ENCODE results near the gene DTX3L. TPM values are rescaled to one million over a fixed set of nuclear protein-coding genes. Genes with fewer than 3 reads are reported as not detected.
A peak's percentile ranks its signal among the peaks of the same experiment; 100 is the strongest.

DTX3L gene
- total and polyA plus RNA-seq, 9 of the 15 experiments (the other 6 are each of a cell fraction or from before 2014, with no cell fraction given): 2.3 to 6.5 (median 3.0) TPM

DNA sequence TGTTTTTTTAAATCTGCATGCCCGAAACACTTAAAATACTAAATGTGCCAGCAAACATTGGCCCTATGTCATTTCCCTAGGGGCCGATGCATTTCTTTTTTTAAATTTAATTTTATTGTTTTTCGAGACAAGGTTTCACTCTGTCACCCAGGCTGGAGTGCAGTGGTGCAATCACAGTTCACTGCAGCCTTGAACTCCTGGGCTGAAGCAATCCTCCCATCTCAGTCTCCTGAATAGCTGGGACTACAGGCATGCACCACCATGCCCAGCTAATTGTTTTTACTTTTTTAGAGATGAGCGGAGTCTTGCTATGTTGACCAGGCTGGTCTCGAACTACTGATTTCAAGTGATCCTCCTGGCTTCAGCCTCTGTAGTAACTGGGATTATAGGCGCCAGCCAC lies 5.5 kb upstream of the DTX3L start (continued):
- TF ChIP-seq NRF1 (conservative IDR thresholded peaks at IDR 0.05 in 1 of 2, IDR thresholded peaks at IDR 0.05 in 1 of 2): no peak

DNA sequence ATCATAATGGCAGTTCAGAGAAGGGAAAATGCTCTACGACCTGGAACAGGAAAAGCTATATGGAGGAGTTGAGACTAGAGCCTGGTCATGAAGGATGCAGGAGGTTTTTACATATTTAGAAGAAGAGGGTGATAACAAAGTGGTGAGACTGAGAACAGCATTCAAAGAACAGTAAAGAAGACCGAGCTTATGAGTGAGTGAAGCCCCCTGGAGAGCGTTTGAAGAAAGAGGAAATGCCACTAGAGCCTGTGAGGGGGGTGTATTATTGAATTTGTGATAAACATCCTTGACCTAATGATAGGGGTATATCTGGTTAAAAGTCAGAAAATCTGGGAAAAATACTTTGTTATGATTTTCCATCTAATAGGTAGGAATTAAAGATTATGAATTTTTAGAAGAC lies 4.2 kb upstream of the DTX3L start:
- Histone ChIP-seq H3K4me2 (ENCODE audit: insufficient read depth, low read length) (no peak overlapping the region), H3K9me1 (ENCODE audit: control insufficient read depth, insufficient read depth, low read length) (no peaks in the 10 kb centered on the region), H3K9me3 (replicated peaks; ENCODE audit: control insufficient read depth, insufficient read depth, low read depth, low read length) (no peaks in the 10 kb centered on the region), H3K9ac (ENCODE audit: insufficient read depth in 1 of 2, low read depth in 2 of 2, low read length in 2 of 2) (no peak overlapping the region), H4K20me1 (replicated peaks; ENCODE audit: control insufficient read depth, insufficient read depth, low read length) (no peaks in the 10 kb centered on the region), H3K4me1 (replicated peaks in 1 of 2; ENCODE audit: control insufficient read depth in 2 of 2, insufficient read depth in 2 of 2, low read length in 2 of 2) (peaks cover 8% of the 10 kb centered on the region in 2 experiments; a peak in 4 of 5 replicates), H3K36me3 (ENCODE audit: control insufficient read depth, insufficient read depth, low read length) (no peaks in the 10 kb centered on the region), H2AFZ (ENCODE audit: low read depth, low read length) (no peak overlapping the region), H3K27ac (ENCODE audit: extremely low read depth, low read depth, low read length) (no peak overlapping the region), H3K4me3 (no peak overlapping the region), H3K27me3 (ENCODE audit: control insufficient read depth in 2 of 2, insufficient read depth in 2 of 2, low read length in 2 of 2) (no peaks in the 10 kb centered on the region), H3K79me2 (ENCODE audit: control insufficient read depth, insufficient read depth, low read length) (peaks cover 9% of the 10 kb centered on the region; the same call in 2 of the 3 replicates)
- intact Hi-C loops (cut with micrococcal nuclease): loop anchor here (1.0 to 10.0 kb wide), 5 partner anchors 105 to 465 kb away; partner anchors contain the start of gene SEMA5B
- in situ Hi-C loops (cut with MboI): no loop called here
- TF ChIP-seq POLR3G (IDR thresholded peaks at IDR 0.05; ENCODE audit: extremely low read depth, insufficient read length, insufficient replicate concordance) (no peak), ZNF23 (CRISPR knock-in tag; IDR thresholded peaks at IDR 0.05) (no peak)
- no peak for FAIRE-seq
- POLR2A ChIA-PET: no interaction called here
- CTCF ChIA-PET (ENCODE audit: low intra/inter-chr PET ratio): interaction anchor here (1.2 to 1.4 kb wide), 2 partner anchors 119 to 120 kb away, joined by 5 to 6 read pairs; no protein-coding TSS in a partner anchor
- 58% methylated on average over 2 of the region's 3 CpGs for WGBS (ENCODE audit: insufficient coverage, low coverage, missing lambda C conversion rate)
- no peak for DNase-seq (ENCODE audit: extremely low read depth in 1 of 4, low spot score in 3 of 4)
- BruUV-seq (replicated peaks): no TSS peak
- no peak for ATAC-seq

DNA sequence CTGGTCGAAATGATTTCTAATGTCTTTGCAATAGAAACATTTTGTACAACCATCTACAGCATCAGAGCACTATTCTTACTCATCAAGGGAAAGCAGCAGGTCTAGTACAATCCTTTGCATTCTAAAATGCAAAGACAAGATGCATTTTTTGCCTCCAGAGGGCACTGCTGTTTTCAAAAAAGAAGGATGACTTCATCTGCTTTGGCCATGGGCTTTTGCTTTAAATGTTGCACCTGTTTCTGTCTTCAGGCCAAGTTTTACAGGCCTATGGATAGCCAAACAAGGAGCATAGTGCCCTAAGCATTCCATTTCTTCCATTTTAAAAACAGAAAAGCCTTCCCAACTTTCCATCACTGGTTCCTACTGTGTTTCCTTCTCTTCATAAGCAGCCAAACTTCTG lies 3.5 kb upstream of the DTX3L start:
- no TSS peak for BruUV-seq (replicated peaks)
- H3K9ac ChIP-seq (ENCODE audit: insufficient read depth in 1 of 2, low read depth in 2 of 2, low read length in 2 of 2): no peak overlapping the region
- H3K36me3 ChIP-seq (ENCODE audit: control insufficient read depth, insufficient read depth, low read length): no peaks in the 10 kb centered on the region
- no peak overlapping the region for H3K4me2 ChIP-seq (ENCODE audit: insufficient read depth, low read length)
- no peak overlapping the region for H3K27ac ChIP-seq (ENCODE audit: extremely low read depth, low read depth, low read length)
- H4K20me1 ChIP-seq (replicated peaks; ENCODE audit: control insufficient read depth, insufficient read depth, low read length): no peaks in the 10 kb centered on the region
- WGBS (ENCODE audit: insufficient coverage, low coverage, missing lambda C conversion rate): 0% methylated on average over 1 of the region's 1 CpG
- H3K4me1 ChIP-seq (replicated peaks in 1 of 2; ENCODE audit: control insufficient read depth in 2 of 2, insufficient read depth in 2 of 2, low read length in 2 of 2): peaks cover 8% of the 10 kb centered on the region in 2 experiments; a peak in 4 of 5 replicates
- FAIRE-seq (peak; percentile 82), DNase-seq (ENCODE audit: extremely low read depth in 1 of 4, low spot score in 3 of 4) (peak in 3 of 4 experiments; percentile 8 to 47 (median 17)), ATAC-seq (peak; percentile 11; the same call in 1 of the 3 replicates)
- intact Hi-C loops (cut with micrococcal nuclease): loop anchor here (1.0 to 10.0 kb wide), 5 partner anchors 106 to 464 kb away; partner anchors contain the start of gene SEMA5B
- no peaks in the 10 kb centered on the region for H3K27me3 ChIP-seq (ENCODE audit: control insufficient read depth in 2 of 2, insufficient read depth in 2 of 2, low read length in 2 of 2)
- H3K9me3 ChIP-seq (replicated peaks; ENCODE audit: control insufficient read depth, insufficient read depth, low read depth, low read length): no peaks in the 10 kb centered on the region
- H3K4me3 ChIP-seq: no peak overlapping the region
- H3K79me2 ChIP-seq (ENCODE audit: control insufficient read depth, insufficient read depth, low read length): peaks cover 10% of the 10 kb centered on the region; the same call in 2 of the 3 replicates
- no peaks in the 10 kb centered on the region for H3K9me1 ChIP-seq (ENCODE audit: control insufficient read depth, insufficient read depth, low read length)
- in situ Hi-C loops (cut with MboI): no loop called here
- CTCF ChIA-PET (ENCODE audit: low intra/inter-chr PET ratio): interaction anchor here (0.9 to 1.4 kb wide), 3 partner anchors 118 to 167 kb away, joined by 3 to 6 read pairs (median 5); no protein-coding TSS in a partner anchor
- H2AFZ ChIP-seq (ENCODE audit: low read depth, low read length): no peak overlapping the region
- POLR2A ChIA-PET: no interaction called here
- TF ChIP-seq FOXA1 (IDR thresholded peaks at IDR 0.05; ENCODE audit: borderline replicate concordance): no peak
- no peak for TF ChIP-seq ZNF174 (CRISPR knock-in tag; IDR thresholded peaks at IDR 0.05)
- TF ChIP-seq SNIP1 (IDR thresholded peaks at IDR 0.05; ENCODE audit: low read depth): no peak
- TF ChIP-seq ZNF57 (CRISPR knock-in tag; IDR thresholded peaks at IDR 0.05): no peak
- TF ChIP-seq TCF7L2 (IDR thresholded peaks at IDR 0.05; ENCODE audit: low read depth, low read length): no peak
- no peak for TF ChIP-seq BRD4 (IDR thresholded peaks at IDR 0.05)
- no peak for TF ChIP-seq ZNF146 (CRISPR knock-in tag; IDR thresholded peaks at IDR 0.05; ENCODE audit: unreplicated experiment)
- TF ChIP-seq, protein P1, sequence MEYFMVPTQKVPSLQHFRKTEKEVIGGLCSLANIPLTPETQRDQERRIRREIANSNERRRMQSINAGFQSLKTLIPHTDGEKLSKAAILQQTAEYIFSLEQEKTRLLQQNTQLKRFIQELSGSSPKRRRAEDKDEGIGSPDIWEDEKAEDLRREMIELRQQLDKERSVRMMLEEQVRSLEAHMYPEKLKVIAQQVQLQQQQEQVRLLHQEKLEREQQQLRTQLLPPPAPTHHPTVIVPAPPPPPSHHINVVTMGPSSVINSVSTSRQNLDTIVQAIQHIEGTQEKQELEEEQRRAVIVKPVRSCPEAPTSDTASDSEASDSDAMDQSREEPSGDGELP (CRISPR knock-in tag; IDR thresholded peaks at IDR 0.05; ENCODE audit: borderline replicate concordance): no peak
- no peak for TF ChIP-seq MCM3 (IDR thresholded peaks at IDR 0.05)
- no peak for TF ChIP-seq CBX3 (IDR thresholded peaks at IDR 0.05; ENCODE audit: borderline replicate concordance in 1 of 2, low read length in 2 of 2)
- no peak for TF ChIP-seq ZNF41 (CRISPR knock-in tag; conservative IDR thresholded peaks at IDR 0.05)
- TF ChIP-seq ZNF197 (CRISPR knock-in tag; IDR thresholded peaks at IDR 0.05; ENCODE audit: low read depth): no peak

Data from K562 (cell line).